Measurements from ENCODE around the gene MMRN2. TPM values are rescaled to one million over a fixed set of nuclear protein-coding genes. Genes with fewer than 3 reads are reported as not detected.

Gene MMRN2
- total RNA-seq, 1 experiment from 2014 or later: 0.64 TPM

DNA sequence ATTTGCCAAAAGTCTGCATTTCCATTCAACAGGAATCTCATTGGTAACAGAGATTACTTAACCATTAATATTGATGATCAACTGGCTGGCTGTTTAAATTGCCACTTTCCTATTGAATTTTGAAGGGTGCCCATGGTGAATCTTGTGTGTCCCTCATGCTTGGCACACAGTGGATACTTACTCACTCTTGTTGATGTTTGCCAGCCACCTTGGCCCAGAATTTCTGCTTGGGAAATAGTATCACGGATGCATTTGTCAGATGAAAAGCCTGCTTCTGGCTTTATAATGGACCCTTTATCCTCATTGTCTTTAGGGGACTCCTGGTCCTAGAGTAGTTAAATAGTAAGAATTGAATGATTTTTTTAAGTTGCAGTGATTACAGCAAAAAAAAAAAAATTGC, 52.0 kb downstream of the MMRN2 start:
- intact Hi-C loops (cut with micrococcal nuclease; ENCODE audit: unreplicated experiment): no loop called here
- peaks cover 45% of the 10 kb centered on the region for H3K36me3 Mint-ChIP-seq (ENCODE audit: insufficient read depth, unreplicated experiment)
- no TSS peak for BruUV-seq (replicated peaks)

DNA sequence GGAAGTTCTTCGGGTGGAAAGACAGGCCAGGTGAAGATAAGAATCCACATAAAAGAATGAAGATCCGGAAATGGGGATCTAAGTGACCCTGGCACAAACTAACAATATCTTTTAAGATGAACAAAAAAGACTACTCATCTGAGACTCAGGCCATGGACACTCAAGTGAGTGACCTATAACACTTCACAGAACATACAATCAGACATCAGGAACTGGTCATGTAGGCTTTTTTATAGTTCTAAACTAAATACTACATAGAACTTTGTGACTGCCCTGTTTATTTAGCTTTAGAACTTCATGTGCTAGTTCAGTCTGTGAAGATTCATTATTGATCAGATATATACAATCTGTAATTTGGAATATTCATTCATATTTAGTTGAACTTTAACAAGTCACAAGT, 52.8 kb downstream of the MMRN2 start:
- Histone ChIP-seq H3K36me3 (ENCODE audit: control insufficient read depth, insufficient read depth, low read length) (peaks cover 5% of the 10 kb centered on the region), H3K4me3 (ENCODE audit: low read depth, low read length) (no peak overlapping the region), H3K9me3 (peaks cover 10% of the 10 kb centered on the region; the same call in 1 of the 2 replicates), H3K27me3 (replicated peaks; ENCODE audit: control insufficient read depth, insufficient read depth, low read length) (no peaks in the 10 kb centered on the region), H3K4me1 (no peaks in the 10 kb centered on the region)
- no peak overlapping the region for H3K4me3 Mint-ChIP-seq (ENCODE audit: unreplicated experiment)
- peaks cover 48% of the 10 kb centered on the region for H3K36me3 Mint-ChIP-seq (ENCODE audit: insufficient read depth, unreplicated experiment)
- H3K4me1 Mint-ChIP-seq (ENCODE audit: low read depth, unreplicated experiment): peaks cover 2% of the 10 kb centered on the region
- POLR2A ChIA-PET: no interaction called here
- no TSS peak for BruUV-seq (replicated peaks)
- DNase-seq: no peak
- no peaks in the 10 kb centered on the region for H3K9me3 Mint-ChIP-seq (ENCODE audit: unreplicated experiment)
- TF ChIP-seq, protein P1, sequence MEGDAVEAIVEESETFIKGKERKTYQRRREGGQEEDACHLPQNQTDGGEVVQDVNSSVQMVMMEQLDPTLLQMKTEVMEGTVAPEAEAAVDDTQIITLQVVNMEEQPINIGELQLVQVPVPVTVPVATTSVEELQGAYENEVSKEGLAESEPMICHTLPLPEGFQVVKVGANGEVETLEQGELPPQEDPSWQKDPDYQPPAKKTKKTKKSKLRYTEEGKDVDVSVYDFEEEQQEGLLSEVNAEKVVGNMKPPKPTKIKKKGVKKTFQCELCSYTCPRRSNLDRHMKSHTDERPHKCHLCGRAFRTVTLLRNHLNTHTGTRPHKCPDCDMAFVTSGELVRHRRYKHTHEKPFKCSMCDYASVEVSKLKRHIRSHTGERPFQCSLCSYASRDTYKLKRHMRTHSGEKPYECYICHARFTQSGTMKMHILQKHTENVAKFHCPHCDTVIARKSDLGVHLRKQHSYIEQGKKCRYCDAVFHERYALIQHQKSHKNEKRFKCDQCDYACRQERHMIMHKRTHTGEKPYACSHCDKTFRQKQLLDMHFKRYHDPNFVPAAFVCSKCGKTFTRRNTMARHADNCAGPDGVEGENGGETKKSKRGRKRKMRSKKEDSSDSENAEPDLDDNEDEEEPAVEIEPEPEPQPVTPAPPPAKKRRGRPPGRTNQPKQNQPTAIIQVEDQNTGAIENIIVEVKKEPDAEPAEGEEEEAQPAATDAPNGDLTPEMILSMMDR (IDR thresholded peaks at IDR 0.05; ENCODE audit: insufficient read depth in 1 of 2, low read depth in 1 of 2, low read length in 1 of 2, severe bottlenecking in 1 of 2, unreplicated experiment in 1 of 2): no peak
- no peaks in the 10 kb centered on the region for H3K27me3 Mint-ChIP-seq (ENCODE audit: insufficient read depth, unreplicated experiment)
- no peak overlapping the region for H3K27ac Mint-ChIP-seq (ENCODE audit: unreplicated experiment)
- intact Hi-C loops (cut with micrococcal nuclease; ENCODE audit: unreplicated experiment): no loop called here
- CTCF ChIA-PET: no interaction called here

More for the DNA sequence above, 52.0 kb downstream of the MMRN2 start:
- TF ChIP-seq, protein P1 (IDR thresholded peaks at IDR 0.05; ENCODE audit: insufficient read depth in 1 of 2, low read depth in 1 of 2, low read length in 1 of 2, severe bottlenecking in 1 of 2, unreplicated experiment in 1 of 2): no peak
- Mint-ChIP-seq H3K27me3 (ENCODE audit: insufficient read depth, unreplicated experiment) (no peaks in the 10 kb centered on the region), H3K4me1 (ENCODE audit: low read depth, unreplicated experiment) (no peaks in the 10 kb centered on the region), H3K9me3 (ENCODE audit: unreplicated experiment) (no peaks in the 10 kb centered on the region), H3K27ac (ENCODE audit: unreplicated experiment) (no peak overlapping the region), H3K4me3 (ENCODE audit: unreplicated experiment) (no peak overlapping the region)
- Histone ChIP-seq H3K4me1 (no peaks in the 10 kb centered on the region), H3K36me3 (ENCODE audit: control insufficient read depth, insufficient read depth, low read length) (peaks cover 5% of the 10 kb centered on the region), H3K9me3 (peaks cover 10% of the 10 kb centered on the region; the same call in 1 of the 2 replicates), H3K27me3 (replicated peaks; ENCODE audit: control insufficient read depth, insufficient read depth, low read length) (no peaks in the 10 kb centered on the region), H3K4me3 (ENCODE audit: low read depth, low read length) (no peak overlapping the region)
- CTCF ChIA-PET: interaction anchor here (0.7 kb wide), 1 partner anchor 261 kb away, joined by 3 read pairs; no protein-coding TSS in a partner anchor
- POLR2A ChIA-PET: no interaction called here
- DNase-seq: no peak

DNA sequence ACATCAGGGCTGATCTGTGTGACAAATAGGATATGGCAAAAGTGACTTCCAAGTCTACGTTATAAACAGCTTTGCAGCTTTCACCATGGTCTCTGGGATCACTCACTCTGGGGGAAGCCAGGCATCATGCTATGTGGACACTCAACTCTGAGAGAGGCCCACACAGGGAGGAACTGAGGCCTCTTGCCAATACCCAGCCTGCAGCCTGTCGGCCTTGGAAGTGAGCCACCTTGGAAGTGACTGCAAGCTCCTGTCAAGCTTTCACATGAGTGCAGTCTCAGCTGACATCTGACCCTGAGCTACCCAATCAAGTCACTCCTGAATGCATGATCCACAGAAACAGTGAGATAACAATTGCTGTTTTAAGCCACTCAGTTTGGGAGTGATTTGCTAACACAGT, 56.5 kb downstream of the MMRN2 start:
- intact Hi-C loops (cut with micrococcal nuclease; ENCODE audit: unreplicated experiment): no loop called here
- Histone ChIP-seq H3K4me1 (no peaks in the 10 kb centered on the region), H3K4me3 (ENCODE audit: low read depth, low read length) (no peak overlapping the region), H3K36me3 (ENCODE audit: control insufficient read depth, insufficient read depth, low read length) (peaks cover 5% of the 10 kb centered on the region), H3K9me3 (peaks cover 7% of the 10 kb centered on the region; the same call in 1 of the 2 replicates), H3K27me3 (replicated peaks; ENCODE audit: control insufficient read depth, insufficient read depth, low read length) (no peaks in the 10 kb centered on the region)
- Mint-ChIP-seq H3K9me3 (ENCODE audit: unreplicated experiment) (no peaks in the 10 kb centered on the region), H3K36me3 (ENCODE audit: insufficient read depth, unreplicated experiment) (peaks cover 54% of the 10 kb centered on the region), H3K4me3 (ENCODE audit: unreplicated experiment) (no peak overlapping the region), H3K4me1 (ENCODE audit: low read depth, unreplicated experiment) (peaks cover 12% of the 10 kb centered on the region), H3K27ac (ENCODE audit: unreplicated experiment) (no peak overlapping the region), H3K27me3 (ENCODE audit: insufficient read depth, unreplicated experiment) (no peaks in the 10 kb centered on the region)
- DNase-seq: no peak
- CTCF ChIA-PET: interaction anchor here (1.7 kb wide), 1 partner anchor 205 kb away, joined by 5 read pairs; no protein-coding TSS in a partner anchor
- BruUV-seq (replicated peaks): no TSS peak
- POLR2A ChIA-PET: no interaction called here
- TF ChIP-seq, protein P1 (IDR thresholded peaks at IDR 0.05; ENCODE audit: insufficient read depth in 1 of 2, low read depth in 1 of 2, low read length in 1 of 2, severe bottlenecking in 1 of 2, unreplicated experiment in 1 of 2): no peak
